ENCODE results near the gene KLC1. TPM values are rescaled to one million over a fixed set of nuclear protein-coding genes. Genes with fewer than 3 reads are reported as not detected.

KLC1 gene
- total and polyA plus RNA-seq, 2 of the 8 experiments (the other 6 are each of a cell fraction or from before 2014, with no cell fraction given), result 84.6 to 134 TPM

DNA sequence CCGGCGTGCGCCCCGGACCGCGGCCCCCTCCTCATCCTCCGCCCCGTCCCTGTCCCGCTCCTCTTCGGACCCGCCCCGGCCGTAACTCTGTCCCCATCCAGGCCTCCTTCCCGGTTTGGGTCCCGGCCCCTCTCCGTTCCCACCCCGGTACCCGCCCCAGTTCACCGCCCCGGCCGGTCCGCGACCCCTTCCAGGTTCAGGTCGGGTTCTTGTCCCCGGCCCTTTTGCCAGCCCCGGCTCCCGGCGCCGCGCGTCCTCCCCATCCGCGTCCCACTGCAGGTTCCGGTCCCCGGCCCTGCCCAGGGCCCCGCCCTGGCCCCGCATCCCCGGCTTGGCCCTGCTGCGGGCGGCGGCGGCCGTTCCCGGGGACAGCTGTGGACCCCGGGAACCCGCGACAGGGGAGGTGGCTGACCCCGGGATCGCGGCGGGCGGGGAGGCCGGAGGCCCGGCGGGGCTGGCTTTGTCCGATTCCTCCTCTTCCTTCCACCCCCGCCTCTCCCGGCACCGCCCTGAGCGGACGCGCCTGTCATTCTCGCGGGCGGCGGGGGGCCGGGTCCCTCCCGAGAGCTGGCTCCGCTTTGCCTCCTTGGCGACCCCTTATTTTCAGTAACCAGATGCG, 601 bp downstream of the KLC1 start:
- Histone ChIP-seq H2BK120ac (replicated peaks; ENCODE audit: low read depth, low read length) (no peak overlapping the region), H2BK5ac (ENCODE audit: low read depth, low read length) (peak overlapping the region; percentile 90; the same call in 1 of the 2 replicates), H3K79me1 (ENCODE audit: low read depth, low read length) (peaks cover 8% of the 10 kb centered on the region), H3K23me2 (ENCODE audit: low read depth, low read length) (peaks cover 6% of the 10 kb centered on the region; the same call in 1 of the 2 replicates), H4K91ac (replicated peaks; ENCODE audit: insufficient read length, low read length) (no peak overlapping the region), H2AK5ac (ENCODE audit: low read depth, low read length) (no peak overlapping the region), H3K4ac (replicated peaks; ENCODE audit: insufficient read length, low read depth, low read length) (no peak overlapping the region), H3K4me2 (ENCODE audit: insufficient read depth in 1 of 2, low read depth in 2 of 2, low read length in 2 of 2) (peak overlapping the region; percentile 72 to 89), H2BK15ac (ENCODE audit: low read length) (no peak overlapping the region), H3K18ac (ENCODE audit: extremely low read depth, low read length) (no peak overlapping the region; the same call in 1 of the 2 replicates), H3K27me3 (replicated peaks in 1 of 4; ENCODE audit: control insufficient read depth in 3 of 4, extremely low read depth in 1 of 4, insufficient read depth in 3 of 4, low read length in 3 of 4) (no peaks in the 10 kb centered on the region), H2AFZ (ENCODE audit: low read length) (no peak overlapping the region), H3K79me2 (ENCODE audit: control insufficient read depth in 1 of 2, insufficient read depth in 2 of 2, low read length in 2 of 2) (peaks cover 17 to 48% of the 10 kb centered on the region in 2 experiments), H3K14ac (ENCODE audit: insufficient read length) (no peak overlapping the region), H4K20me1 (replicated peaks in 1 of 2; ENCODE audit: control insufficient read depth in 1 of 2, insufficient read depth in 2 of 2, low read length in 2 of 2) (peaks cover 10 to 18% of the 10 kb centered on the region in 2 experiments), H3K4me1 (replicated peaks in 1 of 4; ENCODE audit: control insufficient read depth in 3 of 4, insufficient read depth in 4 of 4, low read length in 3 of 4) (peaks cover 5 to 18% (median 9%) of the 10 kb centered on the region in 4 experiments), H3K56ac (replicated peaks; ENCODE audit: insufficient read length, low read depth, low read length) (peak overlapping the region; percentile 59), H3K23ac (ENCODE audit: insufficient read length) (no peak overlapping the region), H3K9me3 (ENCODE audit: insufficient read depth in 2 of 2, low read depth in 1 of 2, low read length in 1 of 2) (no peaks in the 10 kb centered on the region), H2BK12ac (ENCODE audit: low read depth, low read length) (no peak overlapping the region), H3K4me3 (ENCODE audit: extremely low read depth in 1 of 4, insufficient read depth in 2 of 4, low read depth in 3 of 4, low read length in 4 of 4) (peak overlapping the region; percentile 51 to 92 (median 70)), H2BK20ac (ENCODE audit: low read length) (no peak overlapping the region), H3K27ac (ENCODE audit: low read depth, low read length) (peak overlapping the region; percentile 52; the same call in 1 of the 2 replicates), H4K8ac (ENCODE audit: extremely low read depth, insufficient read depth, low read length) (peak overlapping the region; percentile 97; the same call in 1 of the 2 replicates), H3K36me3 (ENCODE audit: control insufficient read depth in 2 of 4, insufficient read depth in 4 of 4, low read length in 3 of 4) (no peaks in the 10 kb centered on the region), H4K5ac (ENCODE audit: insufficient read length, low read depth, low read length) (no peak overlapping the region), H3K9ac (replicated peaks in 1 of 4; ENCODE audit: extremely low read depth in 1 of 4, low read depth in 3 of 4, low read length in 3 of 4) (peak overlapping the region; percentile 71 to 99 (median 86))
- WGBS, 2 experiments (ENCODE audit: extremely low coverage in 1 of 2, insufficient coverage in 1 of 2, insufficient read length in 1 of 2, insufficient replicate concordance in 2 of 2, low coverage in 1 of 2, low lambda C conversion rate in 2 of 2, missing lambda C conversion rate in 1 of 2), result 3% methylated on average over 34 of the region's 71 CpGs; no CpG with 5 or more reads in 1 of the 2 experiments
- POLR2A ChIA-PET (ENCODE audit: partially characterized antibody), result interaction anchor here (0.8 to 2.2 kb wide), 6 partner anchors 14 to 224 kb away, joined by 3 to 8 read pairs (median 4); no protein-coding TSS in a partner anchor
- no peak for FAIRE-seq
- CTCF ChIA-PET (ENCODE audit: partially characterized antibody), result no interaction called here
- DNase-seq (ENCODE audit: low read depth in 1 of 2, low spot score in 2 of 2), result peak in 1 of 2 experiments; percentile 80
- peak; percentile 25; the same call in 1 of the 2 replicates for TF ChIP-seq EGR1 (IDR thresholded peaks at IDR 0.05; ENCODE audit: borderline replicate concordance, low read depth, low read length)
- TF ChIP-seq ASH2L (IDR thresholded peaks at IDR 0.05; ENCODE audit: low read length), result peak; percentile 6
- peak; percentile 33 to 50; a peak in 1 of 4 replicates for TF ChIP-seq SIN3A (conservative IDR thresholded peaks at IDR 0.05 in 1 of 2, IDR thresholded peaks at IDR 0.05 in 1 of 2; ENCODE audit: low read depth in 1 of 2, low read length in 2 of 2)
- no peak for TF ChIP-seq FOSL1 (IDR thresholded peaks at IDR 0.05; ENCODE audit: insufficient read depth, low read depth, low read length)
